Neutrophil (primary cell): ENCODE data around the gene C2CD4D.

Experiments
- H3K27ac ChIP-seq: fragments of 200-600 bp; sonication (generic); 2 replicates; pipeline ENCODE4 v1.5.1; 2016; ENCODE audit warnings: mild to moderate bottlenecking, moderate library complexity
- H3K27me3 ChIP-seq: fragments of 200-600 bp; sonication (generic); 2 replicates; pipeline ENCODE4 v1.6.0; 2016; ENCODE audit warnings: mild to moderate bottlenecking
- H3K36me3 ChIP-seq: fragments of 200-600 bp; sonication (generic); 2 replicates; pipeline ENCODE4 v1.5.1; 2017
- H3K4me1 ChIP-seq, 2 experiments: fragments of 200-600 bp in 1 of 2; sonication (generic) in 1 of 2; 1 replicate in 1 of 2; 2 replicates in 1 of 2; pipeline versions ENCODE4 v1.5.1 to v1.6.1; 2013 to 2016; ENCODE audit warnings: low read depth in 1 of 2, low read length in 1 of 2, mild to moderate bottlenecking in 1 of 2, moderate library complexity in 1 of 2; ENCODE audit not compliant: control insufficient read depth in 1 of 2, insufficient read depth in 1 of 2
- H3K4me3 ChIP-seq, 2 experiments: fragments of 200-600 bp in 1 of 2; sonication (generic) in 1 of 2; 1 replicate in 1 of 2; 2 replicates in 1 of 2; pipeline ENCODE4 v1.5.1; 2013 to 2016; ENCODE audit warnings: low read depth in 1 of 2, low read length in 1 of 2, mild to moderate bottlenecking in 1 of 2, moderate library complexity in 1 of 2
- H3K9me3 ChIP-seq: fragments of 200-600 bp; sonication (generic); 2 replicates; pipeline ENCODE4 v1.5.1; 2016
- CTCF ChIP-seq: fragments of 200-600 bp; sonication (generic); IDR thresholded peaks from 2 replicates; pipeline ENCODE4 v1.5.1; 2016; ENCODE audit warnings: antibody characterized with exemption

C2CD4D gene

GRCh38 chr1:151805066-151805820 lies 34.4 kb downstream of the C2CD4D start, which contains the start of gene LINGO4:
LINGO4 (minus strand) TSS chr1:151805419; CDS start chr1:151802704, 2,715 bp downstream.
- Histone ChIP-seq H3K9me3 (no peaks in the 10 kb centered on the region), H3K4me3 (no peak within 1 kb of the TSS), H3K27me3 (peaks cover 70% of the 10 kb centered on the region), H3K27ac (no peak within 1 kb of the TSS), H3K36me3 (no peaks in the 10 kb centered on the region), H3K4me1 (no peaks in the 10 kb centered on the region)
- no peak for TF ChIP-seq CTCF

- TF ChIP-seq CTCF: no peak
- no peaks in the 10 kb centered on the region for H3K9me3 ChIP-seq
- H3K36me3 ChIP-seq: no peaks in the 10 kb centered on the region
- H3K4me3 ChIP-seq: no peak overlapping the region
- peaks cover 83% of the 10 kb centered on the region for H3K27me3 ChIP-seq
- H3K4me1 ChIP-seq: no peaks in the 10 kb centered on the region
- no peak overlapping the region for H3K27ac ChIP-seq
Observed at GRCh38 chr1:151803915-151804314, 35.7 kb downstream of the C2CD4D start.

- no peaks in the 10 kb centered on the region for H3K36me3 ChIP-seq
- H3K27ac ChIP-seq: no peak overlapping the region
- H3K4me1 ChIP-seq: no peaks in the 10 kb centered on the region
- TF ChIP-seq CTCF: no peak
- H3K27me3 ChIP-seq: peaks cover 84% of the 10 kb centered on the region
- H3K9me3 ChIP-seq: no peaks in the 10 kb centered on the region
- H3K4me3 ChIP-seq: no peak overlapping the region
Observed at GRCh38 chr1:151803164-151803563, 36.5 kb downstream of the C2CD4D start.

GRCh38 chr1:151802372-151802771 lies 37.2 kb downstream of the C2CD4D start:
- no peak overlapping the region for H3K4me3 ChIP-seq
- no peak overlapping the region for H3K27ac ChIP-seq
- H3K9me3 ChIP-seq: no peaks in the 10 kb centered on the region
- H3K4me1 ChIP-seq: no peaks in the 10 kb centered on the region
- TF ChIP-seq CTCF: no peak
- no peaks in the 10 kb centered on the region for H3K36me3 ChIP-seq
- H3K27me3 ChIP-seq: peaks cover 82% of the 10 kb centered on the region

GRCh38 chr1:151801846-151802245 lies 37.8 kb downstream of the C2CD4D start:
- H3K4me3 ChIP-seq: no peak overlapping the region
- H3K27me3 ChIP-seq: peaks cover 82% of the 10 kb centered on the region
- no peak overlapping the region for H3K27ac ChIP-seq
- H3K36me3 ChIP-seq: no peaks in the 10 kb centered on the region
- no peak for TF ChIP-seq CTCF
- H3K9me3 ChIP-seq: no peaks in the 10 kb centered on the region
- H3K4me1 ChIP-seq: no peaks in the 10 kb centered on the region
